Astrocyte (in vitro differentiated cells and primary cell): ENCODE results near the gene NCLN. TPM values are rescaled to one million over a fixed set of nuclear protein-coding genes. Genes with fewer than 3 reads are reported as not detected.

Experiments
- DNase-seq: peaks from one replicate; pipeline ENCODE4 v3.0.0-alpha.2; 2010; ENCODE audit warnings: low read depth
- FAIRE-seq: peaks from 2 replicates; lab custom pipeline; 2011; peaks lifted over from hg19 to GRCh38; lab: Jason Lieb, UNC
- H2AFZ ChIP-seq: 2 replicates; pipeline ENCODE4 v1.6.0; 2012; ENCODE audit warnings: low read depth, low read length, inconsistent platforms
- H3K27ac ChIP-seq: 2 replicates; pipeline ENCODE4 v1.5.1; 2011; ENCODE audit warnings: low read depth, low read length, inconsistent platforms
- H3K27me3 ChIP-seq: 2 replicates; pipeline ENCODE4 v1.6.0; 2011; ENCODE audit warnings: low read length, inconsistent platforms; ENCODE audit not compliant: insufficient read depth
- H3K36me3 ChIP-seq: 2 replicates; pipeline ENCODE4 v1.5.1; 2011; ENCODE audit warnings: low read length, inconsistent platforms; ENCODE audit not compliant: insufficient read depth
- H3K4me1 ChIP-seq: 2 replicates; pipeline ENCODE4 v1.5.1; 2011; ENCODE audit warnings: low read length, inconsistent platforms; ENCODE audit not compliant: insufficient read depth
- H3K4me2 ChIP-seq: 2 replicates; pipeline ENCODE4 v1.6.0; 2012; ENCODE audit warnings: low read length, inconsistent platforms
- H3K4me3 ChIP-seq: 2 replicates; pipeline ENCODE4 v1.5.1; 2011; ENCODE audit warnings: low read depth, mild to moderate bottlenecking, low read length, inconsistent platforms; ENCODE audit not compliant: insufficient read depth
- H3K79me2 ChIP-seq: 2 replicates; pipeline ENCODE4 v1.6.0; 2012; ENCODE audit warnings: mild to moderate bottlenecking, low read length, inconsistent platforms; ENCODE audit not compliant: insufficient read depth
- H3K9ac ChIP-seq: 2 replicates; pipeline ENCODE4 v1.6.0; 2012; ENCODE audit warnings: mild to moderate bottlenecking, low read length, inconsistent platforms
- H3K9me3 ChIP-seq: 2 replicates; pipeline ENCODE4 v1.5.1; 2012; ENCODE audit warnings: low read depth, mild to moderate bottlenecking, low read length, inconsistent platforms; ENCODE audit not compliant: insufficient read depth
- H4K20me1 ChIP-seq: 2 replicates; pipeline ENCODE4 v1.6.0; 2012; ENCODE audit warnings: low read length, inconsistent platforms; ENCODE audit not compliant: insufficient read depth
- H3K27ac Mint-ChIP-seq: one replicate; pipeline ENCODE4 v1.8.0; 2021; ENCODE audit warnings: mild to moderate bottlenecking, mixed read lengths; ENCODE audit not compliant: unreplicated experiment
- H3K27me3 Mint-ChIP-seq: one replicate; pipeline ENCODE4 v1.8.0; 2021; ENCODE audit warnings: low read depth, mixed read lengths; ENCODE audit not compliant: unreplicated experiment
- H3K36me3 Mint-ChIP-seq: one replicate; pipeline ENCODE4 v1.8.0; 2021; ENCODE audit warnings: low read depth, mixed read lengths; ENCODE audit not compliant: unreplicated experiment
- H3K4me1 Mint-ChIP-seq: one replicate; pipeline ENCODE4 v1.8.0; 2021; ENCODE audit warnings: low read depth, mixed read lengths; ENCODE audit not compliant: unreplicated experiment
- H3K4me3 Mint-ChIP-seq: one replicate; pipeline ENCODE4 v1.8.0; 2021; ENCODE audit warnings: mild to moderate bottlenecking, moderate library complexity, mixed read lengths; ENCODE audit not compliant: unreplicated experiment
- H3K9me3 Mint-ChIP-seq: one replicate; pipeline ENCODE4 v1.8.0; 2021; ENCODE audit warnings: mild to moderate bottlenecking, mixed read lengths; ENCODE audit not compliant: unreplicated experiment
- CTCF ChIP-seq: IDR thresholded peaks from 2 replicates; pipeline ENCODE4 v1.5.1; 2011; ENCODE audit warnings: low read depth, mild to moderate bottlenecking, inconsistent platforms, low read length, moderate library complexity; ENCODE audit not compliant: insufficient read depth
- EZH2 ChIP-seq: IDR thresholded peaks from 2 replicates; pipeline ENCODE4 v1.6.1; 2012; ENCODE audit warnings: mild to moderate bottlenecking, low read length, inconsistent platforms; ENCODE audit not compliant: insufficient read depth
- total RNA-seq: library from RNA; stranded (reverse); gene quantifications from 2 replicates; pipeline ENCODE4 v1.2.1, GENCODE V29; 2021

NCLN gene
- total RNA-seq, 1 donor from 2014 or later, result 95.8 TPM

- Histone ChIP-seq H3K4me3 (no peak overlapping the region), H3K9ac (no peak overlapping the region), H3K4me1 (peaks cover 9% of the 10 kb centered on the region), H4K20me1 (no peaks in the 10 kb centered on the region), H3K4me2 (no peak overlapping the region), H3K27ac (no peak overlapping the region), H2AFZ (no peak overlapping the region), H3K36me3 (no peaks in the 10 kb centered on the region), H3K9me3 (no peaks in the 10 kb centered on the region), H3K79me2 (no peaks in the 10 kb centered on the region), H3K27me3 (no peaks in the 10 kb centered on the region)
- FAIRE-seq (no peak), DNase-seq (no peak)
- TF ChIP-seq EZH2, result no peak
- TF ChIP-seq CTCF, result no peak
- Mint-ChIP-seq H3K4me3 (no peak overlapping the region), H3K27me3 (peaks cover 13% of the 10 kb centered on the region), H3K4me1 (peaks cover 5% of the 10 kb centered on the region), H3K36me3 (no peaks in the 10 kb centered on the region), H3K9me3 (peaks cover 2% of the 10 kb centered on the region), H3K27ac (no peak overlapping the region)
Observed at GRCh38 chr19:3150739-3151329, 34.9 kb upstream of the NCLN start.

GRCh38 chr19:3151563-3152418, 33.9 kb upstream of the NCLN start:
- H3K36me3 ChIP-seq, result no peaks in the 10 kb centered on the region
- no peak overlapping the region for H3K9ac ChIP-seq
- H3K4me1 ChIP-seq, result peaks cover 9% of the 10 kb centered on the region
- H3K27ac ChIP-seq, result no peak overlapping the region
- TF ChIP-seq CTCF (no peak), EZH2 (no peak)
- no peaks in the 10 kb centered on the region for H3K27me3 ChIP-seq
- no peaks in the 10 kb centered on the region for H4K20me1 ChIP-seq
- no peak overlapping the region for H3K4me3 ChIP-seq
- Mint-ChIP-seq H3K4me3 (no peak overlapping the region), H3K27ac (no peak overlapping the region), H3K4me1 (peaks cover 5% of the 10 kb centered on the region), H3K9me3 (peaks cover 2% of the 10 kb centered on the region), H3K36me3 (no peaks in the 10 kb centered on the region), H3K27me3 (peaks cover 15% of the 10 kb centered on the region)
- FAIRE-seq, result no peak
- no peaks in the 10 kb centered on the region for H3K79me2 ChIP-seq
- H3K9me3 ChIP-seq, result no peaks in the 10 kb centered on the region
- H2AFZ ChIP-seq, result no peak overlapping the region
- H3K4me2 ChIP-seq, result no peak overlapping the region
- DNase-seq, result no peak

GRCh38 chr19:3152419-3152780, 33.3 kb upstream of the NCLN start:
- FAIRE-seq, result no peak
- Mint-ChIP-seq H3K36me3 (peaks cover 2% of the 10 kb centered on the region), H3K4me1 (peaks cover 5% of the 10 kb centered on the region)

More at GRCh38 chr19:3152419-3152780, 33.3 kb upstream of the NCLN start:
- H3K36me3 ChIP-seq, result no peaks in the 10 kb centered on the region
- DNase-seq, result no peak
- H3K27ac ChIP-seq, result no peak overlapping the region
- no peak overlapping the region for H3K4me2 ChIP-seq
- no peaks in the 10 kb centered on the region for H3K27me3 ChIP-seq
- H3K27me3 Mint-ChIP-seq, result peaks cover 19% of the 10 kb centered on the region
- H3K9me3 Mint-ChIP-seq, result peaks cover 2% of the 10 kb centered on the region
- no peak overlapping the region for H3K4me3 Mint-ChIP-seq
- H3K4me1 ChIP-seq, result peaks cover 9% of the 10 kb centered on the region
- no peak overlapping the region for H3K4me3 ChIP-seq
- H3K27ac Mint-ChIP-seq, result no peak overlapping the region
- no peak for TF ChIP-seq CTCF
- TF ChIP-seq EZH2, result no peak
- no peaks in the 10 kb centered on the region for H4K20me1 ChIP-seq
- no peaks in the 10 kb centered on the region for H3K79me2 ChIP-seq
- no peak overlapping the region for H2AFZ ChIP-seq
- H3K9ac ChIP-seq, result no peak overlapping the region
- no peaks in the 10 kb centered on the region for H3K9me3 ChIP-seq
